Measurements from ENCODE around the gene MYO5B. TPM values are rescaled to one million over a fixed set of nuclear protein-coding genes. Genes with fewer than 3 reads are reported as not detected.

The MYO5B gene
- total RNA-seq, 4 donors from 2014 or later, result 6.3 to 35.2 (median 10.2) TPM

DNA sequence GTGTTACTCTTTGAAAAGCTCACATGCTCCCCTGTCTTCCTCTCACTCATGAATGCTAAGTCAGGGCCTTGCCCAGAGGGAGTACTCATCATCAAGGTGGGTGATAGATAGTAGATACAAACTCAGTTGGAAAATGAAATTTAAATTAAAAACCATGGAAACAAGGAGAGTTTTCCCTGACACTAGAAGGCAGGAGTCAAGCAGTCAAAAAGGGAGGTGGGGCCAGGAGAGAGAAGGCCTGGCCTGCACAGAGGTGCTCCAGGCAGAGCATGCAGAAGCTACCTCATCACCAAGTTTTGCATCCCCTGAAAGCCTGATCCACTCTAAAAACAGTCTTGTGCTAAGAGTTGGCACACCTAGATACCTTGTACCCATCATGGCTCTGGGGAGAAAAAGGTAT lies 143.7 kb downstream of the MYO5B start:
- TF ChIP-seq, protein P1, sequence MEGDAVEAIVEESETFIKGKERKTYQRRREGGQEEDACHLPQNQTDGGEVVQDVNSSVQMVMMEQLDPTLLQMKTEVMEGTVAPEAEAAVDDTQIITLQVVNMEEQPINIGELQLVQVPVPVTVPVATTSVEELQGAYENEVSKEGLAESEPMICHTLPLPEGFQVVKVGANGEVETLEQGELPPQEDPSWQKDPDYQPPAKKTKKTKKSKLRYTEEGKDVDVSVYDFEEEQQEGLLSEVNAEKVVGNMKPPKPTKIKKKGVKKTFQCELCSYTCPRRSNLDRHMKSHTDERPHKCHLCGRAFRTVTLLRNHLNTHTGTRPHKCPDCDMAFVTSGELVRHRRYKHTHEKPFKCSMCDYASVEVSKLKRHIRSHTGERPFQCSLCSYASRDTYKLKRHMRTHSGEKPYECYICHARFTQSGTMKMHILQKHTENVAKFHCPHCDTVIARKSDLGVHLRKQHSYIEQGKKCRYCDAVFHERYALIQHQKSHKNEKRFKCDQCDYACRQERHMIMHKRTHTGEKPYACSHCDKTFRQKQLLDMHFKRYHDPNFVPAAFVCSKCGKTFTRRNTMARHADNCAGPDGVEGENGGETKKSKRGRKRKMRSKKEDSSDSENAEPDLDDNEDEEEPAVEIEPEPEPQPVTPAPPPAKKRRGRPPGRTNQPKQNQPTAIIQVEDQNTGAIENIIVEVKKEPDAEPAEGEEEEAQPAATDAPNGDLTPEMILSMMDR (IDR thresholded peaks at IDR 0.05), result no peak
- no peak for TF ChIP-seq POLR2A (IDR thresholded peaks at IDR 0.05)
- no peak for TF ChIP-seq EP300 (IDR thresholded peaks at IDR 0.05)
- Histone ChIP-seq H3K4me3 (no peak overlapping the region), H3K4me1 (no peaks in the 10 kb centered on the region), H3K9me3 (no peaks in the 10 kb centered on the region), H3K27ac (no peak overlapping the region), H3K27me3 (no peaks in the 10 kb centered on the region), H3K36me3 (no peaks in the 10 kb centered on the region)
- no peak for DNase-seq (ENCODE audit: low spot score in 2 of 2)

GRCh38 chr18:50045126-50045525 lies 149.8 kb downstream of the MYO5B start:
- Histone ChIP-seq H3K27ac (no peak overlapping the region), H3K36me3 (no peaks in the 10 kb centered on the region), H3K9me3 (no peaks in the 10 kb centered on the region), H3K4me3 (no peak overlapping the region), H3K27me3 (no peaks in the 10 kb centered on the region), H3K4me1 (no peaks in the 10 kb centered on the region)
- no peak for TF ChIP-seq EP300 (IDR thresholded peaks at IDR 0.05)
- TF ChIP-seq, protein P1 (IDR thresholded peaks at IDR 0.05), result no peak
- no peak for TF ChIP-seq POLR2A (IDR thresholded peaks at IDR 0.05)
- no peak for DNase-seq (ENCODE audit: low spot score in 2 of 2)
- WGBS, 2 donors, result 78 to 80% methylated on average over 4 of the region's 4 CpGs

DNA sequence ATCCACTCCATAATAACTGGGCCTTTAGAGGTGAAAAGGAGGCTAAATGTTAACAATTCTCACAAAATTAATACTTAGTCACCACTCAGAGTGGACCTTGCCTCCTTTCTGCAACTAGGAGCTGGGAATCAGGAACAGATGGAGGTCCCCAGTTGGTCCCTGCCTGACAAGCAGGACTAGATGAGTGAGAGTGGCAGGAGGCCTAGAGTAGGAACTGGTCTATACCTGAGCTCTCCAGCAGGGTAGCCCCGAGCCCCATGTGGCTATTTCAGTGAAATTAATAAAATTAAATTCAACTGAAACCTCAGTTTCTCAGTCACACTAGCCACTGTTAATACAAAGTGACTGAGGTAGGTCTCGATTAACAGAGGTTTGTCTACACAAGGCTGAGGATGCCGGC lies 150.5 kb downstream of the MYO5B start:
- no peak overlapping the region for H3K27ac ChIP-seq
- no peaks in the 10 kb centered on the region for H3K4me1 ChIP-seq
- WGBS, 2 donors, result 51 to 64% methylated on average over 3 of the region's 3 CpGs
- TF ChIP-seq EP300 (IDR thresholded peaks at IDR 0.05) (no peak), POLR2A (IDR thresholded peaks at IDR 0.05) (no peak)
- TF ChIP-seq, protein P1 (IDR thresholded peaks at IDR 0.05), result no peak
- H3K4me3 ChIP-seq, result no peak overlapping the region
- no peaks in the 10 kb centered on the region for H3K36me3 ChIP-seq
- DNase-seq (ENCODE audit: low spot score in 2 of 2), result no peak
- no peaks in the 10 kb centered on the region for H3K27me3 ChIP-seq
- H3K9me3 ChIP-seq, result no peaks in the 10 kb centered on the region

GRCh38 chr18:50042611-50043010 lies 152.3 kb downstream of the MYO5B start:
- no peak overlapping the region for H3K27ac ChIP-seq
- 77 to 80% methylated on average over 5 of the region's 5 CpGs for WGBS, 2 donors

DNA sequence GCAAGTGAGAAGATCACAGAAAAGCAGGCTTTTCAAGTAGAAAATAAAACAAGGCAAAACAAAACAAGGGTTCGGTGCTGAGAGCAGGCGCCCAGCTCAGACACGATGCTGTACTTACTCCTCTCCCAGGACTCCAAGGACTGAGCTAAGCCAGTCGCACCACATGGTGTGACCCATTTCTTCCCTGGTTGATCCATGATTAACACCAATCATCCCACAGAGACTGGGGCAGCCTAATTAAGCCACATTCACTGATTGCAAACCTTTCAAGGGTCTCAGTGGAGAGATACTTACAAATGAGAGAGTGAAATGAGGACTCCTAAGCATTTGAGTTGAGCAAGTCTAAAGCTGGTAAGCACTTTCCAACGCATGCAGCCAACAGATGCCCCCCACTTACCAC lies 155.2 kb downstream of the MYO5B start:
- TF ChIP-seq POLR2A (IDR thresholded peaks at IDR 0.05), result no peak
- no peak for TF ChIP-seq EP300 (IDR thresholded peaks at IDR 0.05)
- TF ChIP-seq, protein P1 (IDR thresholded peaks at IDR 0.05), result no peak
- Histone ChIP-seq H3K27ac (no peak overlapping the region), H3K27me3 (no peaks in the 10 kb centered on the region), H3K9me3 (no peaks in the 10 kb centered on the region), H3K4me1 (no peaks in the 10 kb centered on the region), H3K36me3 (no peaks in the 10 kb centered on the region), H3K4me3 (no peak overlapping the region)
- 93 to 99% methylated on average over 5 of the region's 5 CpGs for WGBS, 2 donors
- DNase-seq (ENCODE audit: low spot score in 2 of 2), result no peak

More at GRCh38 chr18:50042611-50043010, 152.3 kb downstream of the MYO5B start:
- TF ChIP-seq, protein P1 (IDR thresholded peaks at IDR 0.05), result no peak
- TF ChIP-seq EP300 (IDR thresholded peaks at IDR 0.05) (no peak), POLR2A (IDR thresholded peaks at IDR 0.05) (no peak)
- Histone ChIP-seq H3K4me1 (no peaks in the 10 kb centered on the region), H3K4me3 (no peak overlapping the region), H3K27me3 (no peaks in the 10 kb centered on the region), H3K36me3 (no peaks in the 10 kb centered on the region), H3K9me3 (no peaks in the 10 kb centered on the region)
- no peak for DNase-seq (ENCODE audit: low spot score in 2 of 2)
